Bronchial epithelial cell (primary cell): Measurements from ENCODE around the gene ADRB1. TPM values are rescaled to one million over a fixed set of nuclear protein-coding genes. Genes with fewer than 3 reads are reported as not detected.

ENCODE experiments used
- DNase-seq: peaks from one replicate; pipeline ENCODE4 v3.0.0-alpha.2; 2010; ENCODE audit warnings: low read depth
- FAIRE-seq: peaks from 2 replicates; lab custom pipeline; 2011; peaks lifted over from hg19 to GRCh38; lab: Jason Lieb, UNC
- H3K27me3 ChIP-seq: 2 replicates; pipeline ENCODE4 v1.5.1; 2011; ENCODE audit warnings: low read length; ENCODE audit not compliant: control insufficient read depth, insufficient read depth
- H3K36me3 ChIP-seq: 2 replicates; pipeline ENCODE4 v1.5.1; 2011; ENCODE audit warnings: low read length; ENCODE audit not compliant: control insufficient read depth, insufficient read depth
- H3K4me3 ChIP-seq: 2 replicates; pipeline ENCODE4 v1.5.1; 2011; ENCODE audit warnings: mild to moderate bottlenecking, low read depth, low read length, control low read depth
- CTCF ChIP-seq: IDR thresholded peaks from 2 replicates; pipeline ENCODE4 v1.5.1; 2011; ENCODE audit warnings: mild to moderate bottlenecking, moderate library complexity, low read length, control low read depth, inconsistent platforms; ENCODE audit not compliant: insufficient read depth, severe bottlenecking
- total RNA-seq: library from RNA; depleted of rRNA; stranded (reverse); fragments of >200 nt; gene quantifications from 2 replicates; pipeline ENCODE4 v1.2.1, GENCODE V29; 2014

The ADRB1 gene
- total RNA-seq, 1 donor from 2014 or later: 1.8 TPM

GRCh38 chr10:114021717-114022680 is 21.7 kb upstream of the ADRB1 start:
- H3K27me3 ChIP-seq: no peaks in the 10 kb centered on the region
- H3K36me3 ChIP-seq: no peaks in the 10 kb centered on the region
- TF ChIP-seq CTCF: no peak
- H3K4me3 ChIP-seq: no peak overlapping the region
- no peak for DNase-seq
- no peak for FAIRE-seq

GRCh38 chr10:114022766-114023597 is 20.7 kb upstream of the ADRB1 start:
- DNase-seq (no peak), FAIRE-seq (no peak)
- no peak overlapping the region for H3K4me3 ChIP-seq
- no peak for TF ChIP-seq CTCF
- H3K27me3 ChIP-seq: no peaks in the 10 kb centered on the region
- H3K36me3 ChIP-seq: no peaks in the 10 kb centered on the region

GRCh38 chr10:114024876-114025610 is 18.6 kb upstream of the ADRB1 start:
- H3K27me3 ChIP-seq: no peaks in the 10 kb centered on the region
- H3K4me3 ChIP-seq: no peak overlapping the region
- DNase-seq (peak; percentile 60), FAIRE-seq (no peak)
- TF ChIP-seq CTCF: no peak
- H3K36me3 ChIP-seq: no peaks in the 10 kb centered on the region

GRCh38 chr10:114025611-114026130 is 18.0 kb upstream of the ADRB1 start:
- TF ChIP-seq CTCF: no peak
- Histone ChIP-seq H3K4me3 (no peak overlapping the region), H3K36me3 (no peaks in the 10 kb centered on the region), H3K27me3 (no peaks in the 10 kb centered on the region)
- DNase-seq (no peak), FAIRE-seq (no peak)

GRCh38 chr10:114026189-114027040 is 17.3 kb upstream of the ADRB1 start:
- DNase-seq (peak; percentile 93), FAIRE-seq (no peak)
- Histone ChIP-seq H3K4me3 (no peak overlapping the region), H3K27me3 (no peaks in the 10 kb centered on the region), H3K36me3 (no peaks in the 10 kb centered on the region)
- TF ChIP-seq CTCF: no peak
